ENCODE results near the gene DNAJC13. TPM values are rescaled to one million over a fixed set of nuclear protein-coding genes. Genes with fewer than 3 reads are reported as not detected.

DNAJC13 gene
- total and polyA plus RNA-seq, 7 donors, result 9.0 to 55.9 (median 33.2) TPM

- Histone ChIP-seq H3K4me1 (peaks cover 0 to 43% (median 33%) of the 10 kb centered on the region in 4 donors), H3K27me3 (no peaks in the 10 kb centered on the region), H3K4me3 (no peak overlapping the region), H3K27ac (no peak overlapping the region), H3K9me3 (no peaks in the 10 kb centered on the region), H3K36me3 (peaks cover 0 to 5% (median 0%) of the 10 kb centered on the region in 4 donors)
- TF ChIP-seq EP300 (IDR thresholded peaks at IDR 0.05) (no peak), CTCF (IDR thresholded peaks at IDR 0.05) (no peak), POLR2AphosphoS5 (IDR thresholded peaks at IDR 0.05) (no peak), POLR2A (IDR thresholded peaks at IDR 0.05) (no peak)
- DNase-seq, result no peak
- intact Hi-C loops (cut with DNase I), result no loop called here
Measured at GRCh38 chr3:132445817-132446216, 28.5 kb downstream of the DNAJC13 start.

GRCh38 chr3:132448216-132448961, 31.1 kb downstream of the DNAJC13 start:
- Histone ChIP-seq H3K4me3 (no peak overlapping the region), H3K27ac (peak overlapping the region; percentile 15 to 70 (median 61)), H3K27me3 (no peaks in the 10 kb centered on the region), H3K36me3 (peaks cover 0 to 17% (median 5%) of the 10 kb centered on the region in 4 donors), H3K9me3 (no peaks in the 10 kb centered on the region), H3K4me1 (peaks cover 0 to 48% (median 33%) of the 10 kb centered on the region in 4 donors)
- 64 to 84% methylated on average over 6 of the region's 6 CpGs for WGBS, 2 donors
- no peak for TF ChIP-seq CTCF (IDR thresholded peaks at IDR 0.05)
- TF ChIP-seq POLR2A (IDR thresholded peaks at IDR 0.05), result no peak
- no peak for TF ChIP-seq EP300 (IDR thresholded peaks at IDR 0.05)
- no peak for TF ChIP-seq POLR2AphosphoS5 (IDR thresholded peaks at IDR 0.05)
- no peak for DNase-seq
- intact Hi-C loops (cut with DNase I), result no loop called here

- TF ChIP-seq POLR2AphosphoS5 (IDR thresholded peaks at IDR 0.05) (no peak), POLR2A (IDR thresholded peaks at IDR 0.05) (no peak)
- peaks cover 9 to 85% (median 31%) of the 10 kb centered on the region in 4 donors for H3K36me3 ChIP-seq
- WGBS, 2 donors, result 92 to 97% methylated on average over 3 of the region's 3 CpGs
- no peak for DNase-seq
- intact Hi-C loops (cut with DNase I), result no loop called here
- no peaks in the 10 kb centered on the region for H3K27me3 ChIP-seq
- no peak overlapping the region for H3K27ac ChIP-seq
- no peaks in the 10 kb centered on the region for H3K9me3 ChIP-seq
- no peak overlapping the region for H3K4me3 ChIP-seq
- peaks cover 0 to 5% (median 0%) of the 10 kb centered on the region in 4 donors for H3K4me1 ChIP-seq
Measured at GRCh38 chr3:132456136-132456535, 38.8 kb downstream of the DNAJC13 start.

GRCh38 chr3:132456571-132456970, 39.3 kb downstream of the DNAJC13 start:
- no peak for DNase-seq

More at GRCh38 chr3:132456571-132456970, 39.3 kb downstream of the DNAJC13 start:
- Histone ChIP-seq H3K9me3 (no peaks in the 10 kb centered on the region), H3K36me3 (peaks cover 9 to 89% (median 33%) of the 10 kb centered on the region in 4 donors), H3K4me3 (no peak overlapping the region), H3K27ac (no peak overlapping the region), H3K4me1 (peaks cover 0 to 5% (median 0%) of the 10 kb centered on the region in 4 donors), H3K27me3 (no peaks in the 10 kb centered on the region)
- TF ChIP-seq CTCF (IDR thresholded peaks at IDR 0.05) (no peak), EP300 (IDR thresholded peaks at IDR 0.05) (no peak), POLR2AphosphoS5 (IDR thresholded peaks at IDR 0.05) (no peak), POLR2A (IDR thresholded peaks at IDR 0.05) (no peak)
- 88 to 91% methylated on average over 3 of the region's 3 CpGs for WGBS, 2 donors
- intact Hi-C loops (cut with DNase I), result no loop called here

All from sigmoid colon (tissue), 7 donors.